Retina (tissue), 1 donor: ENCODE results near the gene RPL32.
"Not testable (repeated sequence)": the region's sequence is repeated elsewhere in the genome, so short reads cannot be mapped to it uniquely, and the experiment has no call there.

Experiments used
- DNase-seq: peaks from one replicate; pipeline ENCODE4 v3.0.0-alpha.2; 2016

Gene RPL32

GRCh38 chr3:12807066-12807465 is 34.3 kb downstream of the RPL32 start:
- DNase-seq, result no peak

GRCh38 chr3:12803371-12803770 is 38.0 kb downstream of the RPL32 start:
- DNase-seq, result no peak

- no peak for DNase-seq
Measured at GRCh38 chr3:12799525-12800440, 41.6 kb downstream of the RPL32 start.

- DNase-seq, result no peak
Measured at GRCh38 chr3:12798559-12799179, 42.7 kb downstream of the RPL32 start.

GRCh38 chr3:12797892-12798558 is 43.3 kb downstream of the RPL32 start:
- DNase-seq, result peak; percentile 18

GRCh38 chr3:12797124-12797891 is 44.1 kb downstream of the RPL32 start:
- DNase-seq, result peak; percentile 21

- DNase-seq, result peak; percentile 90
Measured at GRCh38 chr3:12796171-12797123, 44.9 kb downstream of the RPL32 start, which contains the start of gene CAND2. Gene CAND2 (plus strand): TSS chr3:12796680. CDS start chr3:12796721, 41 bp downstream.

GRCh38 chr3:12793701-12794100 is 47.7 kb downstream of the RPL32 start:
- no peak for DNase-seq

- DNase-seq, result no peak
Measured at GRCh38 chr3:12791430-12791829, 49.9 kb downstream of the RPL32 start.

- not testable (repeated sequence) for DNase-seq
Measured at GRCh38 chr3:12787967-12788690, 53.2 kb downstream of the RPL32 start.

- DNase-seq, result peak; percentile 52
Measured at GRCh38 chr3:12787346-12787745, 54.0 kb downstream of the RPL32 start.

- DNase-seq, result no peak
Measured at GRCh38 chr3:12785096-12785495, 56.3 kb downstream of the RPL32 start.
